GM12878 (cell line): ENCODE measurements around the gene KRCC1. TPM values are rescaled to one million over a fixed set of nuclear protein-coding genes. Genes with fewer than 3 reads are reported as not detected.

ENCODE experiments used
- ATAC-seq: fragments of 200-7000 bp; cut with Tn5 transposase; 3 replicates; pipeline ENCODE4 v1.9.1; 2020; ENCODE audit warnings: mild to moderate bottlenecking, moderate library complexity
- BruUV-seq: library from RNA; stranded (reverse); fragments of 400-500 nt; replicated peaks from 2 replicates; lab custom pipeline; 2021; lab: Mats Ljungman, UMichigan
- CTCF ChIA-PET: fragments of 300-600 bp; sonication (Branson Sonifier 250); formaldehyde crosslinking; extraction: SDS; loops from one replicate; lab custom pipeline; 2021; ENCODE audit warnings: inconsistent platforms; lab: Yijun Ruan, JAX
- POLR2A ChIA-PET: fragments of 350-600 bp; formaldehyde crosslinking; extraction: SDS; loops from one replicate; lab custom pipeline; 2021; ENCODE audit warnings: inconsistent platforms; lab: Charles Lee
- RAD21 ChIA-PET: fragments of 300-600 bp; sonication (Branson Sonifier 250); formaldehyde crosslinking; loops from one replicate; lab custom pipeline; 2023; ENCODE audit warnings: antibody characterized with exemption; ENCODE audit not compliant: unreplicated experiment; lab: Charles Lee
- SMC1A ChIA-PET: fragments of 300-600 bp; sonication (Branson Sonifier 250); formaldehyde crosslinking; loops from one replicate; lab custom pipeline; 2023; ENCODE audit not compliant: unreplicated experiment, uncharacterized antibody; lab: Charles Lee
- DNase-seq: peaks from one replicate; pipeline ENCODE4 v3.0.0-alpha.2; 2011; ENCODE audit warnings: low read depth, low spot score
- FAIRE-seq: peaks from 3 replicates; lab custom pipeline; 2011; peaks lifted over from hg19 to GRCh38; lab: Jason Lieb, UNC
- H2AFZ ChIP-seq: 2 replicates; pipeline ENCODE4 v1.6.0; 2011; ENCODE audit warnings: low read depth, low read length, control low read depth; ENCODE audit not compliant: control insufficient read depth
- H3K27ac ChIP-seq: 2 replicates; pipeline ENCODE4 v1.5.1; 2011; ENCODE audit warnings: control low read depth; ENCODE audit not compliant: control insufficient read depth, insufficient read depth
- H3K27me3 ChIP-seq, 2 experiments: replicated peaks in 1 of 2; 2 replicates each; pipeline versions ENCODE4 v1.6.0 to v1.6.1; 2011; ENCODE audit warnings: low read length in 1 of 2; ENCODE audit not compliant: control insufficient read depth in 2 of 2, insufficient read depth in 2 of 2
- H3K36me3 ChIP-seq, 2 experiments: 2 replicates each; pipeline ENCODE4 v1.5.1; 2011; ENCODE audit warnings: low read length in 1 of 2; ENCODE audit not compliant: control insufficient read depth in 2 of 2, insufficient read depth in 2 of 2
- H3K4me1 ChIP-seq: 2 replicates; pipeline ENCODE4 v1.6.1; 2011; ENCODE audit warnings: mild to moderate bottlenecking, low read length, moderate library complexity, mixed read lengths; ENCODE audit not compliant: control insufficient read depth, insufficient read depth
- H3K4me2 ChIP-seq: 2 replicates; pipeline ENCODE4 v1.6.0; 2011; ENCODE audit warnings: control low read depth; ENCODE audit not compliant: control insufficient read depth, insufficient read depth
- H3K4me3 ChIP-seq: fragments of 200-600 bp; sonication (generic); 2 replicates; pipeline ENCODE4 v1.5.1; 2016
- H3K79me2 ChIP-seq: 2 replicates; pipeline ENCODE4 v1.6.0; 2011; ENCODE audit warnings: low read length; ENCODE audit not compliant: control insufficient read depth, insufficient read depth
- H3K9ac ChIP-seq: 2 replicates; pipeline ENCODE4 v1.8.0; 2011; ENCODE audit warnings: low read length, control low read depth, mixed read lengths; ENCODE audit not compliant: control insufficient read depth, insufficient read depth
- H3K9me3 ChIP-seq: replicated peaks from 3 replicates; pipeline ENCODE4 v1.5.1; 2011; ENCODE audit warnings: mild to moderate bottlenecking, low read length; ENCODE audit not compliant: control insufficient read depth, insufficient read depth
- H4K20me1 ChIP-seq: 2 replicates; pipeline ENCODE4 v1.6.0; 2011; ENCODE audit not compliant: control insufficient read depth, insufficient read depth
- BACH1 ChIP-seq: fragments of 450-650 bp; IDR thresholded peaks from 2 replicates; pipeline ENCODE4 v1.6.1; 2017; ENCODE audit warnings: mild to moderate bottlenecking, borderline replicate concordance
- HDAC6 ChIP-seq: fragments of 200-600 bp; sonication (generic); IDR thresholded peaks from one replicate; pipeline ENCODE4 v1.8.0; 2017; ENCODE audit warnings: antibody characterized with exemption; ENCODE audit not compliant: unreplicated experiment
- NFYB ChIP-seq: IDR thresholded peaks from 2 replicates; pipeline ENCODE4 v1.6.1; 2011; ENCODE audit warnings: low read depth, mild to moderate bottlenecking, low read length, improper control_type of control experiment, moderate library complexity; ENCODE audit not compliant: insufficient read depth
- POLR2A ChIP-seq: IDR thresholded peaks from 2 replicates; pipeline ENCODE4 v1.6.1; 2011; ENCODE audit warnings: low read depth, mild to moderate bottlenecking, low read length
- POLR2AphosphoS5 ChIP-seq: IDR thresholded peaks from 2 replicates; pipeline ENCODE4 v1.6.1; 2011; ENCODE audit warnings: mild to moderate bottlenecking, low read length, inconsistent platforms
- RAD21 ChIP-seq: IDR thresholded peaks from 2 replicates; pipeline ENCODE4 v1.6.1; 2011; ENCODE audit warnings: mild to moderate bottlenecking, low read depth, low read length, moderate library complexity; ENCODE audit not compliant: insufficient read depth
- RBBP5 ChIP-seq: fragments of 200-600 bp; sonication (generic); conservative IDR thresholded peaks from 2 replicates; pipeline ENCODE4 v1.6.1; 2016
- SKIL ChIP-seq: fragments of 450-650 bp; IDR thresholded peaks from 2 replicates; pipeline ENCODE4 v1.6.1; 2017; ENCODE audit warnings: mild to moderate bottlenecking, low read depth, inconsistent platforms; ENCODE audit not compliant: poor library complexity, severe bottlenecking
- SMAD5 ChIP-seq: IDR thresholded peaks from 2 replicates; pipeline ENCODE4 v1.6.1; 2016; ENCODE audit warnings: antibody characterized with exemption, low read depth
- SMC3 ChIP-seq: IDR thresholded peaks from 2 replicates; pipeline ENCODE4 v1.6.1; 2011; ENCODE audit warnings: low read length, improper control_type of control experiment, borderline replicate concordance
- SUZ12 ChIP-seq: fragments of 200-600 bp; sonication (generic); IDR thresholded peaks from one replicate; pipeline ENCODE4 v1.6.1; 2018; ENCODE audit warnings: antibody characterized with exemption, mild to moderate bottlenecking; ENCODE audit not compliant: unreplicated experiment
- TAF1 ChIP-seq: IDR thresholded peaks from 2 replicates; pipeline ENCODE4 v1.6.1; 2011; ENCODE audit warnings: mild to moderate bottlenecking, low read depth, low read length, borderline replicate concordance
- ZBED1 ChIP-seq: IDR thresholded peaks from 2 replicates; pipeline ENCODE4 v1.6.1; 2016; ENCODE audit warnings: borderline replicate concordance
- ZNF217 ChIP-seq: fragments of 450-650 bp; IDR thresholded peaks from 2 replicates; pipeline ENCODE4 v1.6.1; 2017; ENCODE audit warnings: antibody characterized with exemption, mild to moderate bottlenecking
- WGBS: methylation state at CpG from one replicate; pipeline ENCODE4 v1.1.6; 2016; ENCODE audit warnings: low lambda C conversion rate; ENCODE audit not compliant: insufficient replicate concordance, insufficient coverage; ENCODE audit errors: missing lambda C conversion rate; 5-methylcytosine and 5-hydroxymethylcytosine counted together
- in situ Hi-C: fragments of 300-500 bp; cut with MboI; formaldehyde crosslinking; loops from 9 replicates; pipeline ENCODE4 v1.14.3; 2018; ENCODE audit warnings: mixed read lengths
- intact Hi-C: fragments of 100-400 bp; cut with micrococcal nuclease; formaldehyde crosslinking; loops from one replicate; pipeline ENCODE4 v1.14.2; 2022; ENCODE audit not compliant: unreplicated experiment
- polyA plus RNA-seq, 11 experiments: library from polyadenylated mRNA; depleted of rRNA in 4 of 11; unstranded in 6 of 11; stranded (reverse) in 5 of 11; fragments of >200 nt; fragmentation: Nextera tagmentation in 4 of 11; fragmentation: Illumina TruSeq in 1 of 11; extraction: Ambion mirVana in 4 of 11; extraction: Trizol in 1 of 11; gene quantifications; 1 replicate in 1 of 11; 2 replicates in 10 of 11; pipeline versions ENCODE4 v1.2.1 to v1.2.3, GENCODE V29; 2011 to 2016; ENCODE audit warnings: inconsistent platforms in 2 of 11, missing spikeins in 2 of 11, low read depth in 1 of 11
- total RNA-seq, 4 experiments: library from RNA; depleted of rRNA in 3 of 4; stranded (reverse); fragments of >200 nt in 3 of 4; fragmentation: Illumina TruSeq in 1 of 4; extraction: Trizol in 1 of 4; gene quantifications; 2 replicates each; pipeline versions ENCODE4 v1.2.1 to v1.2.3, GENCODE V29; 2013 to 2021

Gene KRCC1
- total and polyA plus RNA-seq, 10 of the 15 experiments (the other 5 are each of a cell fraction or from before 2014, with no cell fraction given) = 3.8 to 27.2 (median 12.5) TPM

- CTCF ChIA-PET = no interaction called here
- ATAC-seq = no peak
- no peak overlapping the region for H3K4me3 ChIP-seq
Observed at GRCh38 chr2:88095022-88095421, 39.4 kb upstream of the KRCC1 start.

GRCh38 chr2:88092773-88093172 is 37.2 kb upstream of the KRCC1 start:
- ChIA-PET CTCF (interaction anchor here (1.3 kb wide), 1 partner anchor 32 kb away, joined by 3 read pairs; no protein-coding TSS in a partner anchor), RAD21 (no interaction called here), POLR2A (no interaction called here), SMC1A (no interaction called here)
- no peak for ATAC-seq
- BruUV-seq = no TSS peak
- Histone ChIP-seq H3K4me3 (no peak overlapping the region), H3K4me2 (no peak overlapping the region), H4K20me1 (no peaks in the 10 kb centered on the region), H3K4me1 (no peaks in the 10 kb centered on the region), H2AFZ (no peak overlapping the region), H3K79me2 (no peaks in the 10 kb centered on the region), H3K9me3 (no peaks in the 10 kb centered on the region), H3K36me3 (no peaks in the 10 kb centered on the region), H3K27ac (no peak overlapping the region), H3K27me3 (peaks cover 2 to 3% of the 10 kb centered on the region in 2 experiments; a peak in 2 of 4 replicates), H3K9ac (no peak overlapping the region)
- intact Hi-C loops (loop anchor here (10.0 kb wide), 1 partner anchor 58 kb away; no protein-coding TSS in a partner anchor), in situ Hi-C loops (no loop called here)
- DNase-seq = no peak
- TF ChIP-seq POLR2AphosphoS5 (no peak), SUZ12 (no peak), SKIL (no peak), NFYB (no peak), BACH1 (no peak), RBBP5 (no peak), TAF1 (no peak), RAD21 (no peak), HDAC6 (no peak), ZBED1 (no peak)
- no peak for FAIRE-seq

More at GRCh38 chr2:88095022-88095421, 39.4 kb upstream of the KRCC1 start:
- no peak overlapping the region for H3K4me2 ChIP-seq
- no peaks in the 10 kb centered on the region for H3K79me2 ChIP-seq
- H3K9me3 ChIP-seq = no peaks in the 10 kb centered on the region
- intact Hi-C loops (loop anchor here (10.0 kb wide), 1 partner anchor 60 kb away; no protein-coding TSS in a partner anchor), in situ Hi-C loops (no loop called here)
- no peaks in the 10 kb centered on the region for H3K36me3 ChIP-seq
- H3K27me3 ChIP-seq = peaks cover 2 to 3% of the 10 kb centered on the region in 2 experiments; a peak in 2 of 4 replicates
- RAD21 ChIA-PET = no interaction called here
- no peak overlapping the region for H3K27ac ChIP-seq
- no peak for DNase-seq
- POLR2A ChIA-PET = no interaction called here
- H2AFZ ChIP-seq = no peak overlapping the region
- FAIRE-seq = no peak
- H4K20me1 ChIP-seq = no peaks in the 10 kb centered on the region
- SMC1A ChIA-PET = no interaction called here
- BruUV-seq = no TSS peak
- no peak overlapping the region for H3K9ac ChIP-seq
- no peak for TF ChIP-seq SMAD5
- no peak for TF ChIP-seq POLR2A
- no peak for TF ChIP-seq ZNF217
- TF ChIP-seq SMC3 = no peak
- 29% methylated on average over 3 of the region's 3 CpGs for WGBS
- no peaks in the 10 kb centered on the region for H3K4me1 ChIP-seq
